ENCODE data around the gene CHPT1. TPM values are rescaled to one million over a fixed set of nuclear protein-coding genes. Genes with fewer than 3 reads are reported as not detected.

The CHPT1 gene
- total RNA-seq, 2 donors from 2014 or later: 62.0 to 74.2 TPM

DNA sequence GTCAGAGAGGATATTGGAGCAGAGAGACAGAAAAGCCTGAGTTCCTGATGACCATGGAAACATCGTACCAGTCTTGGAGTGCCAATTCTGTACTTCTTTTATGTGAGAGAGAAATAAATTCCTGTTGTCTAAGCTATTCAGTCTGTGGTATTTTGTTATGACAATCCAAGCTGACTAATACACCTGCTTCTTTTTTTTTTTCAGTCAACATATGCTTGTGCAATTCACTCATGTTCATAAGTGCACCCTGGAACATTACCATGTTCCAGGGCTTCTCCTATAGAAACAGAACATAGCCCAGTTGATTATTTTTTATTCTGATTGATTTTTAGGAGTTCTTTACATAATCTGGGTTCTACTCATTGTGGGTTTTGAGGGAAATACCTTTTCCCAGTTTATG is 1.7 kb upstream of the CHPT1 start:
- Histone ChIP-seq H3K36me3 (replicated peaks in 1 of 2; ENCODE audit: insufficient read depth in 1 of 2, low read depth in 2 of 2) (no peaks in the 10 kb centered on the region), H3K27me3 (no peaks in the 10 kb centered on the region), H3K4me1 (peaks cover 22% of the 10 kb centered on the region), H3K4me3 (no peak overlapping the region), H3K27ac (no peak overlapping the region), H3K9me3 (no peaks in the 10 kb centered on the region)
- TF ChIP-seq, protein P1, sequence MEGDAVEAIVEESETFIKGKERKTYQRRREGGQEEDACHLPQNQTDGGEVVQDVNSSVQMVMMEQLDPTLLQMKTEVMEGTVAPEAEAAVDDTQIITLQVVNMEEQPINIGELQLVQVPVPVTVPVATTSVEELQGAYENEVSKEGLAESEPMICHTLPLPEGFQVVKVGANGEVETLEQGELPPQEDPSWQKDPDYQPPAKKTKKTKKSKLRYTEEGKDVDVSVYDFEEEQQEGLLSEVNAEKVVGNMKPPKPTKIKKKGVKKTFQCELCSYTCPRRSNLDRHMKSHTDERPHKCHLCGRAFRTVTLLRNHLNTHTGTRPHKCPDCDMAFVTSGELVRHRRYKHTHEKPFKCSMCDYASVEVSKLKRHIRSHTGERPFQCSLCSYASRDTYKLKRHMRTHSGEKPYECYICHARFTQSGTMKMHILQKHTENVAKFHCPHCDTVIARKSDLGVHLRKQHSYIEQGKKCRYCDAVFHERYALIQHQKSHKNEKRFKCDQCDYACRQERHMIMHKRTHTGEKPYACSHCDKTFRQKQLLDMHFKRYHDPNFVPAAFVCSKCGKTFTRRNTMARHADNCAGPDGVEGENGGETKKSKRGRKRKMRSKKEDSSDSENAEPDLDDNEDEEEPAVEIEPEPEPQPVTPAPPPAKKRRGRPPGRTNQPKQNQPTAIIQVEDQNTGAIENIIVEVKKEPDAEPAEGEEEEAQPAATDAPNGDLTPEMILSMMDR (IDR thresholded peaks at IDR 0.05): no peak
- no peak for TF ChIP-seq POLR2A (IDR thresholded peaks at IDR 0.05)
- no peak for DNase-seq
- intact Hi-C loops (cut with DNase I): no loop called here
- 95 to 97% methylated on average over 1 of the region's 1 CpG for WGBS, 2 donors
- no peak for ATAC-seq

DNA sequence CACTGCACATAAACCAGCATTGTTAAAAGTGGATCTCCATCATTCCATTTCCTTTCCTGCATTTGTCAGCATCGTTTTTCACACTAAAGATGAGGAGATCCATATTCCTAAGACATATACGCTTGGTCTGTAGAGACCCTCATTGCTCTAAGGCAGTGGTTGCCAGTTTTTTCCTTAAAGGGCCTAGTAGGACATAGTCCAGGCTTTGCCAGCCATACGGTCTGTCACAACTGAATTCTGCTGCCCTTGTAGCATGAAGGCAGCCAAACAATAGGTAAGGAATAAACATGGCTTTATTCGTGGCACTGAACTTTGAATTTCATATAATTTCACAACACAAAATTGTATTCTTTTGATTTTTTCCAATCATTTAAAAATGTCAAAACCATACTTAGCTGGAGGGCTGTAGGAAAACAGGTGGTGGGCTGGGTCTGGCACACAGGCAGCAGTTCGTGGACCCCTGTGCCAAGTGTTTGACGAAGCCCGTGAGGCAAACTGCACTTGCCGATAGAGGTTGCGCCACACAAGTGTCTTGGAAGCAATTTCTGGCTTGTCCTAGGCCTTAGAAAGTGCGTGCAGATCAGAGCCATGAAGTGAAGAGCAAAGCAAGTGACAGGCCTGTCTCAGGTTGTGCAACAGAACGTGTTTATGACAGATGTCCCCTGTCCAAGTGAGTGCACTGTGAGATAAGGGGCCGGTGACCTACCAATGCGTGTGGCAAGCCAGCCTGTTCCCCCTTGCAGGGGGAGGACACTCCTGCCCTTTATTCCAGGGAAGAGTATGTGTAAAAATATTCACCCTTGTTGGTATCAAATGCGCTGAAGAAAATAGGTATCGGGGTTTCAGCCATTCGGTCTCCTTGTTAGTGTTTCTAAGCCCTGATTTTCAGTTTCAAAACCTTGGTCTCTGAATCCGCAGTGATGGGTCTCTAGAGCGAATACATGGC is 916 bp upstream of the CHPT1 start:
- 17 to 27% methylated on average over 18 of the region's 18 CpGs for WGBS, 2 donors
- Histone ChIP-seq H3K4me3 (peak overlapping the region; percentile 9 to 81), H3K4me1 (peaks cover 28% of the 10 kb centered on the region), H3K27ac (peak overlapping the region; percentile 81 to 93 (median 90)), H3K9me3 (no peaks in the 10 kb centered on the region), H3K27me3 (no peaks in the 10 kb centered on the region), H3K36me3 (replicated peaks in 1 of 2; ENCODE audit: insufficient read depth in 1 of 2, low read depth in 2 of 2) (no peaks in the 10 kb centered on the region)
- intact Hi-C loops (cut with DNase I): no loop called here
- peak; percentile 22 for ATAC-seq
- no peak for TF ChIP-seq POLR2A (IDR thresholded peaks at IDR 0.05)
- TF ChIP-seq, protein P1 (IDR thresholded peaks at IDR 0.05): no peak
- peak; percentile 35 to 53 (median 52) for DNase-seq

DNA sequence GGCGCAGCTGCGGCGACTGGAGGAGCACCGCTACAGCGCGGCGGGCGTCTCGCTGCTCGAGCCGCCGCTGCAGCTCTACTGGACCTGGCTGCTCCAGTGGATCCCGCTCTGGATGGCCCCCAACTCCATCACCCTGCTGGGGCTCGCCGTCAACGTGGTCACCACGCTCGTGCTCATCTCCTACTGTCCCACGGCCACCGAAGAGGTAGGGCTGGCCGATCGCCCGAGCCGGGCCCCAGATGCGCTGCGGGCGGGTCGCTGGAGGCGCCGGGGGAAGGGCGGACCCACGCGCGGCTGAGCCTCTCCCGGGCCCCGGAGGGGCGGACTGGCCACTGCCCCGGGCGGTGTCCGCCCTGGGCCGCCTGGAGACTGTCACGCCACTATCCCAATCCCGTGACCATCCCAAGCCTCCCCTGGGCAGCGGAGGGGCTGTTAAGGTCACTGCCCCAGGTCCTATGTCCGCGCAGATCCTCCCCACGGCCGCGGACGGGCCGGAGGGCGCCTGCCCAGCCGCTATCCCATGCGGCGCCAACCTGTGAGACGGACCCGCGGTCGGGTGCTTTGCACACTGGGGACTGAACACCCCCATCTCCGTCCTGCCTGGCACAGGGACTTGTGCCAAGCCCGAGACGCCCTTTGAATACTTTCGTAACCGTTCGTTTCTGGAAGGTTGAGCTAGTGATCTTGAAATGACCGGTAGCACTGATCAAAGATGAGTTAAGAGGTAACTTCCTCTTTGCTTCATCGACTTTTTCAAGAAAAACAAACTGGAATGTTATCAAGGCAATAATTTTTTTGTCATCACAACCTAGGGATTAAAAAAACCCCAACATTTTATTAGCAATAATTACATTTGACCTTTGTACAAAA is 725 bp downstream of the CHPT1 start:
- intact Hi-C loops (cut with DNase I): no loop called here
- 1% methylated on average over 35 to 66 of the region's 67 CpGs for WGBS, 2 donors
- H3K4me1 ChIP-seq: peaks cover 40% of the 10 kb centered on the region
- H3K36me3 ChIP-seq (replicated peaks in 1 of 2; ENCODE audit: insufficient read depth in 1 of 2, low read depth in 2 of 2): no peaks in the 10 kb centered on the region
- H3K27ac ChIP-seq: peak overlapping the region; percentile 81 to 93 (median 90)
- TF ChIP-seq POLR2A (IDR thresholded peaks at IDR 0.05): peak in 2 of 3 donors; percentile 57
- TF ChIP-seq, protein P1 (IDR thresholded peaks at IDR 0.05): no peak
- no peaks in the 10 kb centered on the region for H3K27me3 ChIP-seq
- DNase-seq (peak; percentile 52 to 71 (median 59)), ATAC-seq (peak; percentile 43)
- H3K4me3 ChIP-seq: peak overlapping the region; percentile 78 to 81
- H3K9me3 ChIP-seq: no peaks in the 10 kb centered on the region

DNA sequence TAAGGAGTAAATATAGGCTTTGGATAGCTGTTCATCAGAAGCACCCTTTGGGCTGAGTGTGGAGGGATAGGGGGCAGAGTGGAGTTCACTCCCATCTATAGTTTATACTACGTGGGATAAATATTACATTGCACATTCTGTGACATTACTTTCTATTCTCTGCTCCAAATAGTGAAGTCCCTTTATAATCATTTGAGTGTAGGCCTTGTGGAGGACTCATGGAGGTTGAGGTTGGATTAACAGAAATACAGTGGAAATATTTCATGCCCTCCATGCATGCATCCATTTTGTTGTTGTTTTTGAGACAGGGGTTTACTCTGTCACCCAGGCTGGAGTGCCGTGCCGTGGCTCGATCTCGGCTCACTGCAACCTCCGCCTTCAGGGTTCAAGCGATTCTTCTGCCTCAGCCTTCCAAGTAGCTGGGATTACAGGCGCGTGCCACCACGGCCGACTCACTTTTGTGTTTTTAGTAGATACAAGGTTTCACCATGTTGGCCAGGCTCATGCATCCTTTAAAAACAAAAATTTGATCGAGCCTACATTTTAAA is 1.4 kb downstream of the CHPT1 start:
- Histone ChIP-seq H3K27me3 (no peaks in the 10 kb centered on the region), H3K9me3 (no peaks in the 10 kb centered on the region), H3K27ac (peak overlapping the region in 3 of 4 donors; percentile 88 to 93 (median 92)), H3K4me3 (peak overlapping the region in 1 of 2 donors; percentile 81), H3K36me3 (replicated peaks in 1 of 2; ENCODE audit: insufficient read depth in 1 of 2, low read depth in 2 of 2) (no peaks in the 10 kb centered on the region), H3K4me1 (peaks cover 40% of the 10 kb centered on the region)
- WGBS, 2 donors: 65 to 86% methylated on average over 12 of the region's 12 CpGs
- DNase-seq (peak in 1 of 4 donors; percentile 13), ATAC-seq (no peak)
- no peak for TF ChIP-seq POLR2A (IDR thresholded peaks at IDR 0.05)
- TF ChIP-seq, protein P1 (IDR thresholded peaks at IDR 0.05): no peak
- intact Hi-C loops (cut with DNase I): no loop called here
